HEK293 (cell line): ENCODE data around the gene DHDH.

ENCODE experiments used
- KLF7 ChIP-seq: fragments of 450-650 bp; formaldehyde crosslinking; IDR thresholded peaks from 2 replicates; pipeline ENCODE4 v1.5.1; 2016; ENCODE audit warnings: missing biosample characterization, missing genetic modification characterization, borderline replicate concordance
- KLF9 ChIP-seq: fragments of 450-650 bp; formaldehyde crosslinking; IDR thresholded peaks from 2 replicates; pipeline ENCODE4 v1.5.1; 2016; ENCODE audit warnings: missing biosample characterization, missing genetic modification characterization, low read depth
- MZF1 ChIP-seq: fragments of 450-650 bp; formaldehyde crosslinking; IDR thresholded peaks from 2 replicates; pipeline ENCODE4 v1.5.1; 2017; ENCODE audit warnings: missing biosample characterization, missing genetic modification characterization, borderline replicate concordance
- PRDM10 ChIP-seq: fragments of 450-650 bp; formaldehyde crosslinking; IDR thresholded peaks from 2 replicates; pipeline ENCODE4 v1.5.1; 2016; ENCODE audit warnings: missing biosample characterization, missing genetic modification characterization
- SP7 ChIP-seq: fragments of 450-650 bp; formaldehyde crosslinking; IDR thresholded peaks from 2 replicates; pipeline ENCODE4 v1.5.1; 2016; ENCODE audit warnings: missing biosample characterization, missing genetic modification characterization
- TCF7L2 ChIP-seq: IDR thresholded peaks from 2 replicates; pipeline ENCODE4 v1.6.1; 2011; ENCODE audit warnings: low read depth, mild to moderate bottlenecking, inconsistent platforms, low read length, moderate library complexity, borderline replicate concordance
- ZBTB17 ChIP-seq: fragments of 450-650 bp; formaldehyde crosslinking; IDR thresholded peaks from 2 replicates; pipeline ENCODE4 v1.5.1; 2016; ENCODE audit warnings: missing biosample characterization, missing genetic modification characterization
- ZIC2 ChIP-seq: fragments of 450-650 bp; formaldehyde crosslinking; IDR thresholded peaks from 2 replicates; pipeline ENCODE4 v1.5.1; 2016; ENCODE audit warnings: missing biosample characterization, missing genetic modification characterization
- ZNF202 ChIP-seq: fragments of 450-650 bp; formaldehyde crosslinking; IDR thresholded peaks from 2 replicates; pipeline ENCODE4 v1.5.1; 2016; ENCODE audit warnings: missing biosample characterization, missing genetic modification characterization, borderline replicate concordance
- ZNF266 ChIP-seq: fragments of 450-650 bp; formaldehyde crosslinking; IDR thresholded peaks from 2 replicates; pipeline ENCODE4 v1.5.1; 2016; ENCODE audit warnings: missing biosample characterization, missing genetic modification characterization, low read depth
- ZNF48 ChIP-seq: fragments of 450-650 bp; formaldehyde crosslinking; IDR thresholded peaks from 2 replicates; pipeline ENCODE4 v1.5.1; 2016; ENCODE audit warnings: missing biosample characterization, missing genetic modification characterization
- ZNF626 ChIP-seq: fragments of 450-650 bp; sonication (Bioruptor Pico); formaldehyde crosslinking; IDR thresholded peaks from 2 replicates; pipeline ENCODE4 v1.5.1; 2018; ENCODE audit warnings: missing biosample characterization, missing genetic modification characterization, inconsistent platforms
- ZNF639 ChIP-seq: fragments of 450-650 bp; formaldehyde crosslinking; IDR thresholded peaks from 2 replicates; pipeline ENCODE4 v1.5.1; 2016; ENCODE audit warnings: missing biosample characterization, missing genetic modification characterization
- ZNF654 ChIP-seq: fragments of 450-650 bp; formaldehyde crosslinking; IDR thresholded peaks from 2 replicates; pipeline ENCODE4 v1.5.1; 2016; ENCODE audit warnings: low read depth, missing biosample characterization, missing genetic modification characterization
- ZNF707 ChIP-seq: fragments of 450-650 bp; formaldehyde crosslinking; IDR thresholded peaks from 2 replicates; pipeline ENCODE4 v1.5.1; 2016; ENCODE audit warnings: missing biosample characterization, missing genetic modification characterization
- ZNF777 ChIP-seq: fragments of 450-650 bp; formaldehyde crosslinking; IDR thresholded peaks from 2 replicates; pipeline ENCODE4 v1.5.1; 2017; ENCODE audit warnings: missing biosample characterization, missing genetic modification characterization, borderline replicate concordance
- ZSCAN30 ChIP-seq: fragments of 450-650 bp; IDR thresholded peaks from 2 replicates; pipeline ENCODE4 v1.5.1; 2018; ENCODE audit warnings: missing biosample characterization, mild to moderate bottlenecking, missing genetic modification characterization, moderate library complexity
- TF ChIP-seq, protein P1 (sequence below): fragments of 450-650 bp; formaldehyde crosslinking; IDR thresholded peaks from 2 replicates; pipeline ENCODE4 v1.5.1; 2016; ENCODE audit warnings: missing biosample characterization, missing genetic modification characterization, borderline replicate concordance
- TF ChIP-seq, protein P2 (sequence below): fragments of 450-650 bp; formaldehyde crosslinking; IDR thresholded peaks from 2 replicates; pipeline ENCODE4 v1.5.1; 2016; ENCODE audit warnings: missing biosample characterization, missing genetic modification characterization
- TF ChIP-seq, protein P3 (sequence below): sonication (generic); formaldehyde crosslinking; IDR thresholded peaks from 2 replicates; pipeline ENCODE4 v1.8.1; 2022; ENCODE audit warnings: mild to moderate bottlenecking, moderate library complexity, missing genetic modification reagents
- TF ChIP-seq, protein P4 (sequence below): fragments of 450-650 bp; formaldehyde crosslinking; IDR thresholded peaks from 2 replicates; pipeline ENCODE4 v1.5.1; 2016; ENCODE audit warnings: missing biosample characterization, missing genetic modification characterization
- TF ChIP-seq, protein P5 (sequence below): fragments of 450-650 bp; formaldehyde crosslinking; IDR thresholded peaks from 2 replicates; pipeline ENCODE4 v1.5.1; 2016; ENCODE audit warnings: missing biosample characterization, missing genetic modification characterization

DHDH gene

GRCh38 chr19:48954595-48955307 lies 21.3 kb downstream of the DHDH start, which contains the start of gene BAX (continued):
- TF ChIP-seq, protein P1, sequence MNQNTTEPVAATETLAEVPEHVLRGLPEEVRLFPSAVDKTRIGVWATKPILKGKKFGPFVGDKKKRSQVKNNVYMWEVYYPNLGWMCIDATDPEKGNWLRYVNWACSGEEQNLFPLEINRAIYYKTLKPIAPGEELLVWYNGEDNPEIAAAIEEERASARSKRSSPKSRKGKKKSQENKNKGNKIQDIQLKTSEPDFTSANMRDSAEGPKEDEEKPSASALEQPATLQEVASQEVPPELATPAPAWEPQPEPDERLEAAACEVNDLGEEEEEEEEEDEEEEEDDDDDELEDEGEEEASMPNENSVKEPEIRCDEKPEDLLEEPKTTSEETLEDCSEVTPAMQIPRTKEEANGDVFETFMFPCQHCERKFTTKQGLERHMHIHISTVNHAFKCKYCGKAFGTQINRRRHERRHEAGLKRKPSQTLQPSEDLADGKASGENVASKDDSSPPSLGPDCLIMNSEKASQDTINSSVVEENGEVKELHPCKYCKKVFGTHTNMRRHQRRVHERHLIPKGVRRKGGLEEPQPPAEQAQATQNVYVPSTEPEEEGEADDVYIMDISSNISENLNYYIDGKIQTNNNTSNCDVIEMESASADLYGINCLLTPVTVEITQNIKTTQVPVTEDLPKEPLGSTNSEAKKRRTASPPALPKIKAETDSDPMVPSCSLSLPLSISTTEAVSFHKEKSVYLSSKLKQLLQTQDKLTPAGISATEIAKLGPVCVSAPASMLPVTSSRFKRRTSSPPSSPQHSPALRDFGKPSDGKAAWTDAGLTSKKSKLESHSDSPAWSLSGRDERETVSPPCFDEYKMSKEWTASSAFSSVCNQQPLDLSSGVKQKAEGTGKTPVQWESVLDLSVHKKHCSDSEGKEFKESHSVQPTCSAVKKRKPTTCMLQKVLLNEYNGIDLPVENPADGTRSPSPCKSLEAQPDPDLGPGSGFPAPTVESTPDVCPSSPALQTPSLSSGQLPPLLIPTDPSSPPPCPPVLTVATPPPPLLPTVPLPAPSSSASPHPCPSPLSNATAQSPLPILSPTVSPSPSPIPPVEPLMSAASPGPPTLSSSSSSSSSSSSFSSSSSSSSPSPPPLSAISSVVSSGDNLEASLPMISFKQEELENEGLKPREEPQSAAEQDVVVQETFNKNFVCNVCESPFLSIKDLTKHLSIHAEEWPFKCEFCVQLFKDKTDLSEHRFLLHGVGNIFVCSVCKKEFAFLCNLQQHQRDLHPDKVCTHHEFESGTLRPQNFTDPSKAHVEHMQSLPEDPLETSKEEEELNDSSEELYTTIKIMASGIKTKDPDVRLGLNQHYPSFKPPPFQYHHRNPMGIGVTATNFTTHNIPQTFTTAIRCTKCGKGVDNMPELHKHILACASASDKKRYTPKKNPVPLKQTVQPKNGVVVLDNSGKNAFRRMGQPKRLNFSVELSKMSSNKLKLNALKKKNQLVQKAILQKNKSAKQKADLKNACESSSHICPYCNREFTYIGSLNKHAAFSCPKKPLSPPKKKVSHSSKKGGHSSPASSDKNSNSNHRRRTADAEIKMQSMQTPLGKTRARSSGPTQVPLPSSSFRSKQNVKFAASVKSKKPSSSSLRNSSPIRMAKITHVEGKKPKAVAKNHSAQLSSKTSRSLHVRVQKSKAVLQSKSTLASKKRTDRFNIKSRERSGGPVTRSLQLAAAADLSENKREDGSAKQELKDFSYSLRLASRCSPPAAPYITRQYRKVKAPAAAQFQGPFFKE (tag by site-specific recombination) = no peak
- TF ChIP-seq ZNF626 (tag by site-specific recombination) = no peak
- TF ChIP-seq KLF9 (tag by site-specific recombination) = no peak; the same call in 1 of the 2 replicates
- 0 out of 2 replicates have a peak, but pooled peaks have one; percentile 55 for TF ChIP-seq ZSCAN30
- TF ChIP-seq SP7 = peak; percentile 67; the same call in 1 of the 2 replicates
- TF ChIP-seq MZF1 = no peak
- TF ChIP-seq, protein P2, sequence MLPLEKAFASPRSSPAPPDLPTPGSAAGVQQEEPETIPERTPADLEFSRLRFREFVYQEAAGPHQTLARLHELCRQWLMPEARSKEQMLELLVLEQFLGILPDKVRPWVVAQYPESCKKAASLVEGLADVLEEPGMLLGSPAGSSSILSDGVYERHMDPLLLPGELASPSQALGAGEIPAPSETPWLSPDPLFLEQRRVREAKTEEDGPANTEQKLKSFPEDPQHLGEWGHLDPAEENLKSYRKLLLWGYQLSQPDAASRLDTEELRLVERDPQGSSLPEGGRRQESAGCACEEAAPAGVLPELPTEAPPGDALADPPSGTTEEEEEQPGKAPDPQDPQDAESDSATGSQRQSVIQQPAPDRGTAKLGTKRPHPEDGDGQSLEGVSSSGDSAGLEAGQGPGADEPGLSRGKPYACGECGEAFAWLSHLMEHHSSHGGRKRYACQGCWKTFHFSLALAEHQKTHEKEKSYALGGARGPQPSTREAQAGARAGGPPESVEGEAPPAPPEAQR (tag by site-specific recombination) = peak; percentile 55; the same call in 1 of the 2 replicates
- TF ChIP-seq, protein P3, sequence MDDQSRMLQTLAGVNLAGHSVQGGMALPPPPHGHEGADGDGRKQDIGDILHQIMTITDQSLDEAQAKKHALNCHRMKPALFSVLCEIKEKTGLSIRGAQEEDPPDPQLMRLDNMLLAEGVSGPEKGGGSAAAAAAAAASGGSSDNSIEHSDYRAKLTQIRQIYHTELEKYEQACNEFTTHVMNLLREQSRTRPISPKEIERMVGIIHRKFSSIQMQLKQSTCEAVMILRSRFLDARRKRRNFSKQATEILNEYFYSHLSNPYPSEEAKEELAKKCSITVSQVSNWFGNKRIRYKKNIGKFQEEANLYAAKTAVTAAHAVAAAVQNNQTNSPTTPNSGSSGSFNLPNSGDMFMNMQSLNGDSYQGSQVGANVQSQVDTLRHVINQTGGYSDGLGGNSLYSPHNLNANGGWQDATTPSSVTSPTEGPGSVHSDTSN = peak; percentile 75; the same call in 1 of the 2 replicates
- TF ChIP-seq, protein P4, sequence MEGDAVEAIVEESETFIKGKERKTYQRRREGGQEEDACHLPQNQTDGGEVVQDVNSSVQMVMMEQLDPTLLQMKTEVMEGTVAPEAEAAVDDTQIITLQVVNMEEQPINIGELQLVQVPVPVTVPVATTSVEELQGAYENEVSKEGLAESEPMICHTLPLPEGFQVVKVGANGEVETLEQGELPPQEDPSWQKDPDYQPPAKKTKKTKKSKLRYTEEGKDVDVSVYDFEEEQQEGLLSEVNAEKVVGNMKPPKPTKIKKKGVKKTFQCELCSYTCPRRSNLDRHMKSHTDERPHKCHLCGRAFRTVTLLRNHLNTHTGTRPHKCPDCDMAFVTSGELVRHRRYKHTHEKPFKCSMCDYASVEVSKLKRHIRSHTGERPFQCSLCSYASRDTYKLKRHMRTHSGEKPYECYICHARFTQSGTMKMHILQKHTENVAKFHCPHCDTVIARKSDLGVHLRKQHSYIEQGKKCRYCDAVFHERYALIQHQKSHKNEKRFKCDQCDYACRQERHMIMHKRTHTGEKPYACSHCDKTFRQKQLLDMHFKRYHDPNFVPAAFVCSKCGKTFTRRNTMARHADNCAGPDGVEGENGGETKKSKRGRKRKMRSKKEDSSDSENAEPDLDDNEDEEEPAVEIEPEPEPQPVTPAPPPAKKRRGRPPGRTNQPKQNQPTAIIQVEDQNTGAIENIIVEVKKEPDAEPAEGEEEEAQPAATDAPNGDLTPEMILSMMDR (tag by site-specific recombination) = peak; percentile 41
- TF ChIP-seq, protein P5, sequence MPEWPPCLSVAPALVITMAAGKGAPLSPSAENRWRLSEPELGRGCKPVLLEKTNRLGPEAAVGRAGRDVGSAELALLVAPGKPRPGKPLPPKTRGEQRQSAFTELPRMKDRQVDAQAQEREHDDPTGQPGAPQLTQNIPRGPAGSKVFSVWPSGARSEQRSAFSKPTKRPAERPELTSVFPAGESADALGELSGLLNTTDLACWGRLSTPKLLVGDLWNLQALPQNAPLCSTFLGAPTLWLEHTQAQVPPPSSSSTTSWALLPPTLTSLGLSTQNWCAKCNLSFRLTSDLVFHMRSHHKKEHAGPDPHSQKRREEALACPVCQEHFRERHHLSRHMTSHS (tag by site-specific recombination) = no peak
- TF ChIP-seq KLF7 (tag by site-specific recombination) = no peak
- no peak for TF ChIP-seq TCF7L2
- TF ChIP-seq ZNF654 (tag by site-specific recombination) = no peak
- TF ChIP-seq ZNF707 (tag by site-specific recombination) = no peak
- TF ChIP-seq ZBTB17 (tag by site-specific recombination) = peak; percentile 68; the same call in 1 of the 2 replicates
- no peak for TF ChIP-seq ZNF202 (tag by site-specific recombination)
- TF ChIP-seq ZNF639 (tag by site-specific recombination) = no peak
- TF ChIP-seq ZNF777 (tag by site-specific recombination) = peak; percentile 24; the same call in 1 of the 2 replicates
- TF ChIP-seq ZNF266 (tag by site-specific recombination) = no peak
- TF ChIP-seq ZIC2 (tag by site-specific recombination) = no peak
- peak; percentile 96 for TF ChIP-seq PRDM10 (tag by site-specific recombination)
- no peak for TF ChIP-seq ZNF48 (tag by site-specific recombination)
